ENCODE measurements around the gene SDK1.

DNA sequence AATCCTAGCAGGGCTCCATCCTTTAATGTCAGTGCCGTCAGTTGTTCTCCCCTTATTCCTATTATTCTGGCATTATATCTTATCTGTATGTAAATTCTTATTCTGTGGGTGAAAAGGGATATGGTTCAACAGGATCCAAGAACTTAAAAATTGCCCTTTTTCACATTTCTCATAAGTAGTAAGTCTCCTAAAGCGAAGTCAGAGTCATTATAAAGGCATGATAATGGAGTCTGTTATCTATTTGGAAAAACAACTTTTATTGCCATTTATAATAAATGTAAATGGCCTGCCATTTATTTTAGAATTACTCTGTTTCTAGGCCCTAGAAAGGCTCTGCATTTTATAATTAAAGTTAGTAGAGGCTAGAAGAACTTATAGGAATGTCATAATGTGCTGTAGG lies 31.3 kb downstream of the SDK1 start:
- TF ChIP-seq CTCF (IDR thresholded peaks at IDR 0.05) (no peak), POLR2A (IDR thresholded peaks at IDR 0.05) (no peak)

Data from uterus (tissue), 2 donors.